Natural killer cell (primary cell): ENCODE measurements around the gene TPPP3. TPM values are rescaled to one million over a fixed set of nuclear protein-coding genes. Genes with fewer than 3 reads are reported as not detected.
"Not testable (repeated sequence)": the region's sequence is repeated elsewhere in the genome, so short reads cannot be mapped to it uniquely, and the experiment has no call there.

Experiments used
- ATAC-seq, 3 donors: fragments of 150-1000 bp in 2 of 3; fragments of 200-7000 bp in 1 of 3; cut with Tn5 transposase; 1 replicate in 1 of 3; 2 replicates in 2 of 3; pipeline ENCODE4 v1.10.0; 2021; ENCODE audit warnings: mild to moderate bottlenecking in 2 of 3, moderate library complexity in 2 of 3
- DNase-seq, 2 donors: peaks; one replicate each; pipeline versions ENCODE4 v3.0.0 to v3.0.0-alpha.2; 2013 to 2021; ENCODE audit warnings: mixed read lengths in 1 of 2
- H3K27ac ChIP-seq: one replicate; pipeline ENCODE4 v1.5.1; 2013; ENCODE audit warnings: mild to moderate bottlenecking, low read length
- H3K27me3 ChIP-seq: one replicate; pipeline ENCODE4 v1.6.1; 2013; ENCODE audit warnings: low read length; ENCODE audit not compliant: control insufficient read depth, insufficient read depth
- H3K36me3 ChIP-seq: one replicate; pipeline ENCODE4 v1.6.1; 2013; ENCODE audit warnings: low read length; ENCODE audit not compliant: control insufficient read depth, insufficient read depth
- H3K4me1 ChIP-seq: one replicate; pipeline ENCODE4 v1.6.1; 2013; ENCODE audit warnings: low read length; ENCODE audit not compliant: control insufficient read depth, insufficient read depth
- H3K4me3 ChIP-seq: one replicate; pipeline ENCODE4 v1.5.1; 2013; ENCODE audit warnings: low read length
- H3K9me3 ChIP-seq: one replicate; pipeline ENCODE4 v1.6.1; 2013; ENCODE audit warnings: low read length; ENCODE audit not compliant: control insufficient read depth, insufficient read depth
- H3K27ac Mint-ChIP-seq, 2 donors: one replicate each; pipeline ENCODE4 v1.8.0; 2022; ENCODE audit warnings: mild to moderate bottlenecking in 2 of 2, mixed read lengths in 2 of 2, moderate library complexity in 1 of 2
- H3K27me3 Mint-ChIP-seq, 2 donors: one replicate each; pipeline ENCODE4 v1.8.0; 2022; ENCODE audit warnings: low read depth in 2 of 2, mixed read lengths in 2 of 2
- H3K36me3 Mint-ChIP-seq: one replicate; pipeline ENCODE4 v1.8.0; 2022; ENCODE audit warnings: mixed read lengths
- H3K4me1 Mint-ChIP-seq, 2 donors: one replicate each; pipeline ENCODE4 v1.8.0; 2022; ENCODE audit warnings: mixed read lengths in 2 of 2
- H3K4me3 Mint-ChIP-seq: one replicate; pipeline ENCODE4 v1.8.0; 2022; ENCODE audit warnings: mild to moderate bottlenecking, moderate library complexity, mixed read lengths
- H3K9me3 Mint-ChIP-seq, 2 donors: one replicate each; pipeline ENCODE4 v1.8.0; 2022; ENCODE audit warnings: mixed read lengths in 2 of 2
- CTCF ChIP-seq: fragments of 200-600 bp; IDR thresholded peaks from one replicate; pipeline ENCODE4 v1.8.0; 2022; ENCODE audit warnings: antibody characterized with exemption
- WGBS: methylation state at CpG from one replicate; pipeline ENCODE4 v1.1.7; 2013; ENCODE audit warnings: missing lambda C conversion rate; ENCODE audit not compliant: insufficient coverage; 5-methylcytosine and 5-hydroxymethylcytosine counted together
- intact Hi-C: fragments of 100-400 bp; cut with micrococcal nuclease; formaldehyde crosslinking; loops from one replicate; pipeline ENCODE4 v1.14.2; 2022
- total RNA-seq, 4 donors: library from RNA; stranded (reverse); fragments of 120-200 nt in 1 of 4; gene quantifications; one replicate each; pipeline versions ENCODE4 v1.2.3 to v1.2.4, GENCODE V29; 2013 to 2022

TPPP3 gene
- total RNA-seq, 3 donors from 2014 or later (not counting 1 experiment from before 2014, with no cell fraction given), result 0.66 to 3.0 (median 1.4) TPM

GRCh38 chr16:67357561-67357960 is 35.7 kb downstream of the TPPP3 start:
- Mint-ChIP-seq H3K4me1 (no peaks in the 10 kb centered on the region), H3K27ac (no peak overlapping the region), H3K4me3 (no peak overlapping the region), H3K9me3 (no peaks in the 10 kb centered on the region), H3K27me3 (peaks cover 9 to 17% of the 10 kb centered on the region in 2 donors), H3K36me3 (no peaks in the 10 kb centered on the region)
- Histone ChIP-seq H3K27me3 (no peaks in the 10 kb centered on the region), H3K4me1 (no peaks in the 10 kb centered on the region), H3K9me3 (no peaks in the 10 kb centered on the region), H3K36me3 (no peaks in the 10 kb centered on the region), H3K4me3 (no peak overlapping the region), H3K27ac (no peak overlapping the region)
- intact Hi-C loops, result no loop called here
- WGBS, result 60% methylated on average over 3 of the region's 4 CpGs
- DNase-seq (no peak), ATAC-seq (no peak)
- no peak for TF ChIP-seq CTCF

- no peaks in the 10 kb centered on the region for H3K4me1 ChIP-seq
- no peak overlapping the region for H3K27ac ChIP-seq
- H3K9me3 ChIP-seq, result no peaks in the 10 kb centered on the region
- Mint-ChIP-seq H3K9me3 (no peaks in the 10 kb centered on the region), H3K36me3 (no peaks in the 10 kb centered on the region), H3K4me1 (no peaks in the 10 kb centered on the region), H3K27ac (no peak overlapping the region), H3K27me3 (peaks cover 9 to 17% of the 10 kb centered on the region in 2 donors), H3K4me3 (no peak overlapping the region)
- DNase-seq (no peak), ATAC-seq (no peak)
- no peaks in the 10 kb centered on the region for H3K36me3 ChIP-seq
- no peak overlapping the region for H3K4me3 ChIP-seq
- TF ChIP-seq CTCF, result no peak
- no peaks in the 10 kb centered on the region for H3K27me3 ChIP-seq
- WGBS, result 94% methylated on average over 3 of the region's 3 CpGs
- intact Hi-C loops, result no loop called here
Observed at GRCh38 chr16:67356396-67356795, 36.9 kb downstream of the TPPP3 start.

- not testable (repeated sequence) for H3K36me3 Mint-ChIP-seq, ATAC-seq, H3K36me3 ChIP-seq
Observed at GRCh38 chr16:67352463-67352862, 40.8 kb downstream of the TPPP3 start.

GRCh38 chr16:67350324-67350723 is 43.0 kb downstream of the TPPP3 start:
- Mint-ChIP-seq H3K27ac (no peak overlapping the region), H3K27me3 (no peaks in the 10 kb centered on the region), H3K4me1 (no peaks in the 10 kb centered on the region), H3K4me3 (no peak overlapping the region), H3K9me3 (no peaks in the 10 kb centered on the region), H3K36me3 (no peaks in the 10 kb centered on the region)
- H3K4me1 ChIP-seq, result no peaks in the 10 kb centered on the region
- H3K4me3 ChIP-seq, result no peak overlapping the region
- H3K36me3 ChIP-seq, result no peaks in the 10 kb centered on the region
- no peaks in the 10 kb centered on the region for H3K9me3 ChIP-seq
- WGBS, result no CpG with 5 or more reads among the region's 1 CpG
- ATAC-seq (no peak), DNase-seq (no peak)
- no peak for TF ChIP-seq CTCF
- no peak overlapping the region for H3K27ac ChIP-seq
- H3K27me3 ChIP-seq, result no peaks in the 10 kb centered on the region
- intact Hi-C loops, result no loop called here

More at GRCh38 chr16:67352463-67352862, 40.8 kb downstream of the TPPP3 start:
- H3K27me3 ChIP-seq, H3K4me1 ChIP-seq, H3K4me3 Mint-ChIP-seq, H3K27ac Mint-ChIP-seq, H3K27me3 Mint-ChIP-seq, DNase-seq, H3K9me3 ChIP-seq, H3K27ac ChIP-seq, H3K4me3 ChIP-seq, H3K9me3 Mint-ChIP-seq, H3K4me1 Mint-ChIP-seq, intact Hi-C loops: not testable (repeated sequence)
- WGBS, result 100% methylated on average over 2 of the region's 3 CpGs
